Measurements from ENCODE around the gene RAB36.

GRCh38 chr22:23115369-23115768 lies 29.9 kb upstream of the RAB36 start:
- TF ChIP-seq, protein P1, sequence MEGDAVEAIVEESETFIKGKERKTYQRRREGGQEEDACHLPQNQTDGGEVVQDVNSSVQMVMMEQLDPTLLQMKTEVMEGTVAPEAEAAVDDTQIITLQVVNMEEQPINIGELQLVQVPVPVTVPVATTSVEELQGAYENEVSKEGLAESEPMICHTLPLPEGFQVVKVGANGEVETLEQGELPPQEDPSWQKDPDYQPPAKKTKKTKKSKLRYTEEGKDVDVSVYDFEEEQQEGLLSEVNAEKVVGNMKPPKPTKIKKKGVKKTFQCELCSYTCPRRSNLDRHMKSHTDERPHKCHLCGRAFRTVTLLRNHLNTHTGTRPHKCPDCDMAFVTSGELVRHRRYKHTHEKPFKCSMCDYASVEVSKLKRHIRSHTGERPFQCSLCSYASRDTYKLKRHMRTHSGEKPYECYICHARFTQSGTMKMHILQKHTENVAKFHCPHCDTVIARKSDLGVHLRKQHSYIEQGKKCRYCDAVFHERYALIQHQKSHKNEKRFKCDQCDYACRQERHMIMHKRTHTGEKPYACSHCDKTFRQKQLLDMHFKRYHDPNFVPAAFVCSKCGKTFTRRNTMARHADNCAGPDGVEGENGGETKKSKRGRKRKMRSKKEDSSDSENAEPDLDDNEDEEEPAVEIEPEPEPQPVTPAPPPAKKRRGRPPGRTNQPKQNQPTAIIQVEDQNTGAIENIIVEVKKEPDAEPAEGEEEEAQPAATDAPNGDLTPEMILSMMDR (IDR thresholded peaks at IDR 0.05), result no peak
- TF ChIP-seq EZH2 (IDR thresholded peaks at IDR 0.05; ENCODE audit: borderline replicate concordance, insufficient read depth, low read depth, low read length, poor library complexity, severe bottlenecking), result no peak

Measured in B cell (primary cell).